Measurements from ENCODE around the gene TINCR. TPM values are rescaled to one million over a fixed set of nuclear protein-coding genes. Genes with fewer than 3 reads are reported as not detected.
"Not testable (repeated sequence)": the region's sequence is repeated elsewhere in the genome, so short reads cannot be mapped to it uniquely, and the experiment has no call there.

TINCR gene
- total RNA-seq, 1 donor from 2014 or later: not detected

DNA sequence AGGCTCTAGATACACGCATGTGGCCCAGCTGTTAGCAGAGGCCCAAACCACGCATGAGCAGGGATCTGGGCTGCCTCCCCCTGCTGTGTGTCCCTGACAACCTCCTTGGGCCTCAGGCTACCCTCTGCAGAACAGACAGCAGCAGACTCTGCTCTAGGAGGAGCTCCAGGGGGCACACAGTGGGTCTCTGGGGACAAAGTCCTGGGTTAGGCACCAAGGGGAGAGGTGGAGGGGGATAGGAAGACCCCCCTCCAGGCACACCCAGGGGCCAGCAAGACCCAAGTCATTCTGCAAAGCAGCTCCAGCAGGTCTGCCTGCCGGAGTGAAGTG is 8.0 kb downstream of the TINCR start:
- no peak for DNase-seq (ENCODE audit: low read depth in 2 of 2)

- no peak for DNase-seq (ENCODE audit: low read depth in 2 of 2)
These were observed 9.6 kb downstream of the TINCR start for GRCh38 chr19:5558101-5558621.

DNA sequence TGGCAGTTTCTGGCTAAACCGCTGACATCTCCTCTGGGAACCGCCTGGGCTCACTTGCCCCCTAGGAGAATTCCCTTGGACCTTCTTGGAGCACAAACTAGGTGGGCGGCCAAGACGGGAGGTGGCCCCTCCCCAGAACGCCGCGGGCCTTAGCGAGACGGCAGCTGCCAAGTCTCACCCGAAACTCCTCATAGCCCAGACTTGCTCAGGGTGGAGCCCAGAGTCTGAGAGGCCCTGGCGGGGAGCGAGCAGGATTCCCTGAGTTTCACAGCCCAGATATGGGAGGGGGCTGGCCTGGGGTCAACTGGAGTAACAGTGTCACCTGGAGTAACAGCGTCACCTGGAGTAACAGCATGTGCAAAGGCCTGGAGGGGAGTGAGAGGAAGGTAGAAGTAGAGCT is 10.1 kb downstream of the TINCR start:
- DNase-seq (ENCODE audit: low read depth in 2 of 2): no peak

GRCh38 chr19:5554828-5555227 is 12.9 kb downstream of the TINCR start:
- DNase-seq (ENCODE audit: low read depth in 2 of 2): no peak

DNA sequence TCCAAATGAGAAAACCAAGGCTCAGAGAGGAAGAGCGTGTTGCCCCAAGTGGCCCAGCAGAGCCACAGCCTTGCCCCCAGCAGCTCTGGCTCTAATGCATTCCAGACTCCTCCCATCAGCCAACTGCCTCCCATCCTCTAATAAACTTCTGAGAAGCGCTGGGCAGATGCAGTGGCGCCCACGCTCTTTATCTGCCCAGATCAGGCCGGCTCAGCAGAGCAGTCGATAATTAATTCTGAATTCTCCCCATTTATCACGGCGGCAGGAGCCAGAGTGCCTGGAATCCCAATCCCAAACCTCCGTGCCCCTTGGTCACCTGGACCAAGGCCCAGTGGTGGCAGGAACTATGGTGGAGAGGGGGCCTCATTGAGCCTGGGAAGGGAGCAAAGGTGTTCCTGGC is 13.9 kb downstream of the TINCR start:
- DNase-seq (ENCODE audit: low read depth in 2 of 2): no peak

DNA sequence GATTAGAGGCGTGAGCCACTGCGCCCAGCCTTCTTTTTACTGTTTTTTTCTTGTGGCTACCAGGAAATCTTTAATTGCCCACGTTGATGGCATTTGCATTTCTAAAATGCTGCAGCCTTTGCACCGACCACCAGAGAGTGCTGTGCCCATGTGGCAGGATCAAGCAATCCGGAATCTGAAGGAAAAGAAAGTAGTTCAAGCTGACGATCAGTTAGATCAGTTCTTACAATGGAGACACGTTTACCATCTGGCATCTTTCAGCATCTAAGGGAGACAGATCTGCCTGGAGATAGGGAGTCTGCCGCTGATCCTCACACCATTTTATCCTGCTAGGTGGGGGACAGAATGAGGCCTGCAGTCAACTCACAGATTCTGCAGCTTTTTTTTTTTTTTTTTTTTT is 19.9 kb downstream of the TINCR start:
- peak in 1 of 2 donors; percentile 17 for DNase-seq (ENCODE audit: low read depth in 2 of 2)

- DNase-seq (ENCODE audit: low read depth in 2 of 2): no peak
These were observed 21.8 kb downstream of the TINCR start for GRCh38 chr19:5545984-5546383.

- no peak for DNase-seq (ENCODE audit: low read depth in 2 of 2)
These were observed 22.7 kb downstream of the TINCR start for GRCh38 chr19:5545051-5545450.

- DNase-seq (ENCODE audit: low read depth in 2 of 2): no peak
These were observed 25.1 kb downstream of the TINCR start for GRCh38 chr19:5542665-5543064.

GRCh38 chr19:5541456-5541855 is 26.3 kb downstream of the TINCR start:
- no peak for DNase-seq (ENCODE audit: low read depth in 2 of 2)

- no peak for DNase-seq (ENCODE audit: low read depth in 2 of 2)
These were observed 27.5 kb downstream of the TINCR start for GRCh38 chr19:5540208-5540607.

DNA sequence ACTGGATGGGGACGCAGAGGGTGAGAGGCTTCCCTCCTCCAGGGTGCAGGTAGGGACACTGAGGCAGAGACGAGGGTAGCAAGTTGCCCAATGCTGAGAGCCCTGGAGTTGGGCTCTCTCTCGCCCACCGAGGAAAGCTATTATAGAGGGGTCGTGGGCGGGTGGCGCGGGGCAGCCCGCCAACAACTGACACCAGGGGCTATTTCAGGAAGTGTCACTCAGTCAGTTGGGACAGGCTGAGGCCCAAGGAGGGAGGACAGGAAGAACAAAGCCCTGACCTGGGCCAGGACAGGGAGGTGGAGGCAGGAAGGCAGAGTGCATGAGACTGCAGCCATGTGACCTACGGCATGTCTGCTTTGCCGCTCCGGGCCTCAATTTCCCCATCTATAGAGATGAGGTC is 29.9 kb downstream of the TINCR start:
- no peak for DNase-seq (ENCODE audit: low read depth in 2 of 2)

DNA sequence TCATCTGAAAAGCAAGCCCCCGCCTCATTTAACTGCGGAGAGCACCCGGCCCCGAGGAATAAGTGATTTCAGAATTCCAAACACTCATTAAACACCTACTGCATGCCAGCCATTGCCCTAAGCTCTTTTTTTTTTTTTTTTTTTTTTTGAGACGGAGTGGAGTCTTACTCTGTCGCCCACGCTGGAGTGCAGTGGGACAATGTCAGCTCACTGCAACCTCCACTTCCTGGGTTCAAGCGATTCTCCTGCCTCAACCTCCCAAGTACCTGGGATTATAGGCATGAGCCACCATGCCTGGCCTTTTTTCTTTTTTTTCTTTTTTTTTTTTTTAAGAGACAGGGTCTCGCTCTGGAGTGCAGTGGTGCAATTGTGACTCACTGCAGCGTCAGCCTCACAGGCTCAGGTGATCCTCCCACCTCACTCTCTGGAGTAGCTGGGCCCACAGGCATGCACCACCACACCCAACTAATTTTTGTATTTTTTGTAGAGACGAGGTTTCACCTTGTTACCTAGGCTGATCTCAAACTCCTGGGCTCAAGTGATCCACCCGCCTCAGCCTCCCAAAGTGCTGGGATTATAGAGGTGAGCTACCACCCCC is 30.7 kb downstream of the TINCR start:
- not testable (repeated sequence) for DNase-seq (ENCODE audit: low read depth in 2 of 2)

DNA sequence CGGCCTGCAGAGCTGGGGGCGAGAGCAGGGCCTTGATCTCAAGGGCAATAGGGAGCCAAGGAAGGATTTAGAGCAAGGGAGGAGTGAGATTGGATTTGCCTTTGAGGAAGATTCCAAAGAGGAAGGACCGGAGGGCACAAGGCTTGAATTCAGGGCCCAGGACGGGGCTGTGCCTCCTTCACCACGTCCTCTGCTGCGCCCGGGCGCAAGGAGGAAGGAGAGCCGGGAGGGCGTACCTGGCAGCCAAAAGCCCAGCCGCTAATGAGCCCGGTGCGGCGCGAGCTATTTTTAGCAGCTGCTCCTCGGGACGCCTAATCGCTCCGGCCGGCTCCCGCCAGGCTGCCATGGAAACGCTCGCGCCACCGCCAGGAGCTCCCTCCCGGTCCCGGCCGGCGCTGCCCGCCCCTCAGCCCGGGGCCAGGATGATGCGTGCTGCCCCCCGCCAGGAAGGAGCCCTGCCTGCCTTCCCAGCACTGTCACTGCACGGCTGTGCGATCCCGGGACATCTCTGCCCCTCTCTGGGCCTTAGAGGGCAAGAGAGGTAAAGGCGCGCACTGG is 31.3 kb downstream of the TINCR start:
- DNase-seq (ENCODE audit: low read depth in 2 of 2): no peak

DNA sequence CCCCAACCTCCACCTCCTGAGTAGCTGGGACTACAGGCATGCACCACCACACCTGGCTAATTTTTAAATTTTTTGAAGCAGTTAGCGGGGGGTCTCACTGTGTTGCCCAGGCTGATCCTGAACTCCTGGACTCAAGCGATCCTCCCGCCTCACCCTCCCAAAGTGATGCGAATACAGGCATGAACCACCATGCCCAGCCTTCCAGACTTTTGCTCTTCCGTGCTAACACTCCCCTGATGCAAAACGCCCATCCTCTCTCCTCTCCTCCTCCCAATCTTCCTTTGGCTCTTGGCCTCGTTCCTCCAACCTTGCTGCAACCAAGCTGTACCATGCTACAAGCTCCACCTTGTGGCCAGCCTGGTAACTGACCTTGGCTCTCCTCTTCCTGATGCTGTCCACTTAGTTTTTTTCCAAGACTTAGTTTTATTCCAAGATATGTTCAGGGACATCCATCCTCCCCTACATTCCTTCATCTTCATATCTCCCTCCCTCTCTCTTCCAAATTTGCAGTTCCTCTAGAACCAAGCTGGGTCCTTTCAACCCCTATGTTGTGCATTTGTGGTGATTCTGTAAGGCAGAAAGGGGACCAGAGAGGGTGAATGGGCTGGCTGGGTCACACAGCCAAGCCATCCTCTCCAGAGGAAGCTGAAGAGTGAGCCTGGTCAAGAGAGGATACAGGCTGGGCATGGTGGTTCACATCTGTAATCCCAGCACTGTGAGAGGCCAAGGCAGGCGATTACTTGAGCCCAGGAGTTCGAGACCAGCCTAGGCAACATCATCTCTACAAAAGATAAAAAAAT is 32.8 kb downstream of the TINCR start:
- DNase-seq (ENCODE audit: low read depth in 2 of 2): no peak

- no peak for DNase-seq (ENCODE audit: low read depth in 2 of 2)
These were observed 34.5 kb downstream of the TINCR start for GRCh38 chr19:5533257-5533656.

DNA sequence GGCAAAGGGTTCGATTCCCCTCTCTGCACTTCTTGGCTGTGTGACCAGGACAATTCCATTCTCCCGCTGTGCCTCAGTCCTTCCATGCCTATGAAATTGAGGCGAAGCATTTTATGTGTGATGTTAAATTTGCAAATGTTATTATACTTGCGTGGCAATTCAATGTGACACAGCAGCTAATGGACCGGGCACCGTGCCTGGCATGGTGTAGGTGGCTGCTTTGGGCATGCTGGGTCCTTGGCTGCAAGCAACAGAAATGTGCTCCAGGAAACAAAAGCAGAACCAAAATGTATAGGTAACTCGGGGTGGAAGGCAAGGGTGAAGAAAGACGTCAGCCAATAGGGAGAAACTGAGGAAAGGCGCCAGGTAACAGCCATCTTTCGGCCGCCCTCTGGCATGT is 37.1 kb downstream of the TINCR start:
- no peak for DNase-seq (ENCODE audit: low read depth in 2 of 2)

GRCh38 chr19:5526691-5527090 is 41.1 kb downstream of the TINCR start:
- DNase-seq (ENCODE audit: low read depth in 2 of 2): no peak

DNA sequence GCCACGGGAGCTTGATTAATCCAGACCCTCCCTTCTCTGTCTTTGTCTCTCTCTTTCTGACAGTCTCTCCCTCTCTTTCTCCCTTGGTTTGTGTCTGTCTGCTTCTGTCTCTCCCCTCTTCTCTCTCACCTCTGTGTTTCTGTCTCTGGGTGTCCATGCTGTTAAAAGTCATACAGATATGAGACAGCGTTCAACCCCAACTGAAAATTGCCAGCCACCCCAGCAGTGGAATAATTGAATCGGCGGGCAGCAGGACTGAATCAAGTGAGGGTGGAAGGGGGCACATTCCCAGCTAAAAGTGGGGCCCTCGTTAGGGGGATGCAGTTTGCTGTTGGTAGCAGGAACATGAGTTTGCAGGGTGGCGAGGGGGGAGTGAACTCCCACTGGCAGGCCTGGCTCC is 43.7 kb downstream of the TINCR start:
- DNase-seq (ENCODE audit: low read depth in 2 of 2): no peak

DNA sequence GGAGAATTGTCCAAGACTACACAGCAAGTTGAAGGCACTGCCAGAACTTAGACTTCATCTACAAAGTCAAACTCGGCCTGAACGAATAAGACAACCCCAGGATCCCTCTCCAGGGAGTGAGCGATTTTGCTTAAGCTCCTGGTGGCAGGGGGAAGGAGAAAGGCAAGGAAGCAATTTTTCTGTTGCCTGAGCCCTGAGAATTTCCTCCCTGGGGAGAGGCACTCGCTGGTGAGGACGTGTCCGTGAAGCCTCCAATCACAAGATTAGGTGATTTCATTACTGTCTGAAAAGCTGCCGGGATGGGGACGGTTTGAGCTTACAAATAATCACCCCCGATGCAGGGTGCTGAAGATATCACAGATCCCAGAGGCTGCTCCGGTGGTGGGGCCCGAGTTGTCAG is 45.6 kb downstream of the TINCR start:
- no peak for DNase-seq (ENCODE audit: low read depth in 2 of 2)

DNA sequence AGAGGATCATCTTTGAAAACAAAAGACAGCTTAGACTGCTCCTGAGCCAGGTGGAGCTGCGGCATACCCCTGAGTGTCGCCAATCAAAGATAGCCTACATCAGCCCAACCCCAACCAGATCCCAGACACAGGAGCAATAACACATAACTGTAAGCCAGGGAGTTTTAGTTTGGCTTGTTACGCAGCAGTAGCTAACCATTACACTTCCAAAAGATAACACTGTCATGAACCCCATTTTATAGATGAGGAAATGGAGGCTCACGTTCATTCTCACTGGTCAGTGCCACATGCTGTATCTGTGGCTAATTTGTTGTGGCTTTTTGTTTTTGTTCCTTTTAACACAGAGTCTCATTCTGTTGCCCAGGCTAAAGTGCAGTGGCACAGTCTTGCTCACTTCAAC is 47.3 kb downstream of the TINCR start:
- no peak for DNase-seq (ENCODE audit: low read depth in 2 of 2)

- DNase-seq (ENCODE audit: low read depth in 2 of 2): no peak
These were observed 48.7 kb downstream of the TINCR start for GRCh38 chr19:5519076-5519475.

DNA sequence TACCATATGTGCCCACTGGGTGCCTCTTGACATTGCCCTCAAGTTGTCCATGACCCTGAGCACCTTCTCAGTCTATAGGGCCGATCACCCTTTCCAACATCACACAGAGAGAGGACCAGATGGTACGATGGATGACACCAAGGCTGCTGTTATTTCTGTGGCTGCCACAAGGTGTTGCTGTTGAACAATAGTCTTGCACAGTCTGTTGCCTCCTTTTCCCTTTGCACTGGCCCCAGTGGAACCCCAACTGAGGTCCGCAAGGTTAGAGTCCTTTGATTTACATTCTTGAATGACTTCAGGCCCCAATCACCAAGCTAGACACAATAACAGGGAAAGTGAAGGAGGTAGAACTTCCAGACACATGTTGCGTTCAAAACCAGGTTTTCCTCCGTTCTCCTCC is 52.0 kb downstream of the TINCR start:
- DNase-seq (ENCODE audit: low read depth in 2 of 2): no peak
